Endothelial cell of umbilical vein (primary cell): Measurements from ENCODE around the gene MVB12B. TPM values are rescaled to one million over a fixed set of nuclear protein-coding genes. Genes with fewer than 3 reads are reported as not detected.

Source experiments
- BruUV-seq: library from RNA; stranded (reverse); fragments of 400-500 nt; replicated peaks from 2 replicates; lab custom pipeline; 2021; lab: Mats Ljungman, UMichigan
- CTCF ChIA-PET: fragments of 300-600, 350-600 bp; sonication (Branson Sonifier 250); formaldehyde crosslinking; loops from one replicate; lab custom pipeline; 2021; ENCODE audit warnings: antibody characterized with exemption, inconsistent platforms; lab: Charles Lee
- POLR2A ChIA-PET: fragments of 300-600, 350-600 bp; sonication (Branson Sonifier 250); formaldehyde crosslinking; loops from one replicate; lab custom pipeline; 2021; ENCODE audit warnings: antibody characterized with exemption, inconsistent platforms; lab: Charles Lee
- DNase-seq: peaks from one replicate; pipeline ENCODE4 v3.0.0-alpha.2; 2011; ENCODE audit warnings: low read depth, low spot score
- FAIRE-seq: peaks from 2 replicates; lab custom pipeline; 2011; peaks lifted over from hg19 to GRCh38; lab: Jason Lieb, UNC
- H2AFZ ChIP-seq: 2 replicates; pipeline ENCODE4 v1.6.0; 2012; ENCODE audit warnings: low read depth, low read length, control low read depth, inconsistent platforms
- H3K27ac ChIP-seq: 2 replicates; pipeline ENCODE4 v1.5.1; 2011; ENCODE audit warnings: low read depth, mild to moderate bottlenecking, control low read depth, low read length, moderate library complexity; ENCODE audit not compliant: insufficient read depth
- H3K27me3 ChIP-seq, 2 experiments: 2 replicates each; pipeline versions ENCODE4 v1.6.0 to v1.6.1; 2011; ENCODE audit warnings: low read length in 2 of 2, mixed read lengths in 1 of 2; ENCODE audit not compliant: control insufficient read depth in 2 of 2, insufficient read depth in 2 of 2
- H3K36me3 ChIP-seq, 2 experiments: 2 replicates in 1 of 2; 3 replicates in 1 of 2; pipeline ENCODE4 v1.5.1; 2011; ENCODE audit warnings: low read length in 2 of 2, mild to moderate bottlenecking in 1 of 2, moderate library complexity in 1 of 2; ENCODE audit not compliant: control insufficient read depth in 2 of 2, insufficient read depth in 2 of 2; ENCODE audit errors: extremely low read depth in 1 of 2
- H3K4me1 ChIP-seq: 3 replicates; pipeline ENCODE4 v1.5.1; 2011; ENCODE audit warnings: mild to moderate bottlenecking, low read length; ENCODE audit not compliant: control insufficient read depth, insufficient read depth; ENCODE audit errors: extremely low read depth
- H3K4me2 ChIP-seq: 2 replicates; pipeline ENCODE4 v1.6.1; 2011; ENCODE audit warnings: low read length, control low read depth, mixed read lengths; ENCODE audit not compliant: insufficient read depth
- H3K4me3 ChIP-seq, 3 experiments: fragments of 200-600 bp in 1 of 3; sonication (generic), shearing (Covaris generic) in 1 of 3; replicated peaks in 1 of 3; 2 replicates each; pipeline ENCODE4 v1.5.1; 2011 to 2016; ENCODE audit warnings: control low read depth in 3 of 3, low read length in 3 of 3, mild to moderate bottlenecking in 2 of 3, inconsistent platforms in 1 of 3, low read depth in 1 of 3, moderate library complexity in 1 of 3; ENCODE audit not compliant: insufficient read depth in 1 of 3
- H3K79me2 ChIP-seq: 2 replicates; pipeline ENCODE4 v1.6.0; 2012; ENCODE audit warnings: low read length, inconsistent platforms; ENCODE audit not compliant: control insufficient read depth, insufficient read depth
- H3K9ac ChIP-seq: replicated peaks from 2 replicates; pipeline ENCODE3; 2011; ENCODE audit warnings: low read length, control low read depth; ENCODE audit not compliant: insufficient read depth; ENCODE audit errors: extremely low read depth
- H3K9me1 ChIP-seq: replicated peaks from 3 replicates; pipeline ENCODE4 v1.6.0; 2011; ENCODE audit warnings: mild to moderate bottlenecking, low read length; ENCODE audit not compliant: control insufficient read depth, insufficient read depth; ENCODE audit errors: extremely low read depth
- H3K9me3 ChIP-seq: replicated peaks from 2 replicates; pipeline ENCODE4 v1.5.1; 2012; ENCODE audit warnings: low read length, inconsistent platforms; ENCODE audit not compliant: control insufficient read depth, insufficient read depth
- H4K20me1 ChIP-seq: replicated peaks from 2 replicates; pipeline ENCODE3; 2011; ENCODE audit warnings: mild to moderate bottlenecking, low read length; ENCODE audit not compliant: control insufficient read depth, insufficient read depth; ENCODE audit errors: extremely low read depth
- CTCF ChIP-seq, 2 donors: IDR thresholded peaks; 1 replicate in 1 of 2; 2 replicates in 1 of 2; pipeline ENCODE4 v1.5.1; 2011; ENCODE audit warnings: low read length in 2 of 2, mild to moderate bottlenecking in 2 of 2, moderate library complexity in 2 of 2, control low read depth in 1 of 2, inconsistent platforms in 1 of 2, low read depth in 1 of 2; ENCODE audit not compliant: insufficient read depth in 1 of 2; ENCODE audit errors: extremely low read depth in 1 of 2
- EZH2 ChIP-seq: IDR thresholded peaks from 2 replicates; pipeline ENCODE4 v1.6.1; 2012; ENCODE audit warnings: borderline replicate concordance, low read depth, mild to moderate bottlenecking, moderate library complexity, low read length, inconsistent platforms; ENCODE audit not compliant: severe bottlenecking
- MAX ChIP-seq: IDR thresholded peaks from 2 replicates; pipeline ENCODE4 v1.6.1; 2011; ENCODE audit not compliant: insufficient read depth, insufficient read length
- MYC ChIP-seq: IDR thresholded peaks from one replicate; pipeline ENCODE4 v1.6.1; 2011; ENCODE audit warnings: mild to moderate bottlenecking, low read depth, low read length
- POLR2A ChIP-seq: IDR thresholded peaks from 2 replicates; pipeline ENCODE4 v1.6.1; 2012; ENCODE audit warnings: low read depth, mild to moderate bottlenecking, control low read depth, low read length
- dilution Hi-C: fragments of 300-500 bp; cut with MboI; formaldehyde crosslinking; loops from one replicate; pipeline ENCODE4 v1.15.0; 2019; ENCODE audit warnings: low sequenced_read_pairs; ENCODE audit not compliant: extremely low pct_ligation_motif_present
- intact Hi-C: fragments of 100-400 bp; cut with micrococcal nuclease; formaldehyde crosslinking; loops from one replicate; pipeline ENCODE4 v1.10.0; 2022
- polyA plus RNA-seq, 4 experiments: library from polyadenylated mRNA; depleted of rRNA in 3 of 4; stranded (reverse) in 3 of 4; unstranded in 1 of 4; fragments of >200 nt; gene quantifications; 2 replicates each; pipeline versions ENCODE4 v1.2.1 to v1.2.3, GENCODE V29; 2011 to 2012; ENCODE audit warnings: missing spikeins in 1 of 4
- total RNA-seq: library from RNA; stranded (reverse); gene quantifications from 2 replicates; pipeline ENCODE4 v1.2.3, GENCODE V29; 2021

MVB12B gene
- total and polyA plus RNA-seq, 2 donors (not counting 3 experiments of a cell fraction or from before 2014, with no cell fraction given) = 6.6 to 17.3 TPM

- DNase-seq = no peak
- H3K4me2 ChIP-seq = no peak overlapping the region
- intact Hi-C loops = no loop called here
- no peaks in the 10 kb centered on the region for H3K9me3 ChIP-seq
- dilution Hi-C loops = no loop called here
- H3K4me3 ChIP-seq = no peak overlapping the region
- H3K9me1 ChIP-seq = no peaks in the 10 kb centered on the region
- ChIA-PET CTCF (interaction anchor here (1.7 kb wide), 1 partner anchor 9 kb away, joined by 4 read pairs; no protein-coding TSS in a partner anchor), POLR2A (no interaction called here)
- H4K20me1 ChIP-seq = no peaks in the 10 kb centered on the region
- no peak overlapping the region for H2AFZ ChIP-seq
- TF ChIP-seq EZH2 (no peak), MAX (no peak), CTCF (IDR thresholded peaks at IDR 0.05; ENCODE audit: extremely low read depth in 1 of 2, insufficient read depth in 1 of 2, low read depth in 1 of 2, low read length in 2 of 2) (no peak), MYC (no peak), POLR2A (no peak)
- no peaks in the 10 kb centered on the region for H3K36me3 ChIP-seq
- no peaks in the 10 kb centered on the region for H3K27me3 ChIP-seq
- no peaks in the 10 kb centered on the region for H3K4me1 ChIP-seq
- BruUV-seq = no TSS peak
- H3K9ac ChIP-seq = no peak overlapping the region
- no peak for FAIRE-seq
- no peak overlapping the region for H3K27ac ChIP-seq
- H3K79me2 ChIP-seq = no peaks in the 10 kb centered on the region
These were observed 130.5 kb downstream of the MVB12B start for GRCh38 chr9:126457175-126457547.

GRCh38 chr9:126457890-126458289 is 131.3 kb downstream of the MVB12B start:
- dilution Hi-C loops = no loop called here
- TF ChIP-seq EZH2 = no peak
- no peaks in the 10 kb centered on the region for H3K79me2 ChIP-seq
- H3K36me3 ChIP-seq = no peaks in the 10 kb centered on the region
- H3K27me3 ChIP-seq = no peaks in the 10 kb centered on the region
- CTCF ChIA-PET = no interaction called here
- intact Hi-C loops = no loop called here
- FAIRE-seq (no peak), DNase-seq (no peak)
- no peaks in the 10 kb centered on the region for H4K20me1 ChIP-seq
- H2AFZ ChIP-seq = no peak overlapping the region
- POLR2A ChIA-PET = no interaction called here
- H3K9me1 ChIP-seq = no peaks in the 10 kb centered on the region
- H3K27ac ChIP-seq = no peak overlapping the region
- no peak overlapping the region for H3K4me2 ChIP-seq
- no peak overlapping the region for H3K9ac ChIP-seq
- no peak overlapping the region for H3K4me3 ChIP-seq
- no peaks in the 10 kb centered on the region for H3K9me3 ChIP-seq
- H3K4me1 ChIP-seq = no peaks in the 10 kb centered on the region
- no TSS peak for BruUV-seq
